ENCODE measurements around the gene CDH13.

CDH13 gene

GRCh38 chr16:83768986-83769385, 1142.2 kb downstream of the CDH13 start:
- no peak for DNase-seq (ENCODE audit: low spot score)

GRCh38 chr16:83769397-83770008, 1142.7 kb downstream of the CDH13 start:
- DNase-seq (ENCODE audit: low spot score): no peak

GRCh38 chr16:83771306-83771942, 1144.7 kb downstream of the CDH13 start:
- DNase-seq (ENCODE audit: low spot score): no peak

GRCh38 chr16:83772806-83773205, 1146.0 kb downstream of the CDH13 start:
- DNase-seq (ENCODE audit: low spot score): no peak

GRCh38 chr16:83774066-83774465, 1147.3 kb downstream of the CDH13 start:
- DNase-seq (ENCODE audit: low spot score): no peak

GRCh38 chr16:83776944-83777343, 1150.2 kb downstream of the CDH13 start:
- no peak for DNase-seq (ENCODE audit: low spot score)

- DNase-seq (ENCODE audit: low spot score): no peak
These were observed 1153.1 kb downstream of the CDH13 start for GRCh38 chr16:83779886-83780285.

- DNase-seq (ENCODE audit: low spot score): no peak
These were observed 1158.7 kb downstream of the CDH13 start for GRCh38 chr16:83785455-83785854.

GRCh38 chr16:83789642-83790401, 1163.1 kb downstream of the CDH13 start:
- no peak for DNase-seq (ENCODE audit: low spot score)

- DNase-seq (ENCODE audit: low spot score): no peak
These were observed 1165.1 kb downstream of the CDH13 start for GRCh38 chr16:83791916-83792315.

- peak; percentile 21 for DNase-seq (ENCODE audit: low spot score)
These were observed 1165.6 kb downstream of the CDH13 start for GRCh38 chr16:83792391-83792790.

GRCh38 chr16:83793179-83793578, 1166.4 kb downstream of the CDH13 start:
- no peak for DNase-seq (ENCODE audit: low spot score)

- no peak for DNase-seq (ENCODE audit: low spot score)
These were observed 1168.2 kb downstream of the CDH13 start for GRCh38 chr16:83794860-83795554.

GRCh38 chr16:83797013-83797412, 1170.2 kb downstream of the CDH13 start:
- DNase-seq (ENCODE audit: low spot score): no peak

GRCh38 chr16:83799336-83799735, 1172.6 kb downstream of the CDH13 start:
- no peak for DNase-seq (ENCODE audit: low spot score)

GRCh38 chr16:83802135-83802534, 1175.4 kb downstream of the CDH13 start:
- DNase-seq (ENCODE audit: low spot score): no peak

GRCh38 chr16:83802554-83803205, 1175.9 kb downstream of the CDH13 start:
- DNase-seq (ENCODE audit: low spot score): no peak

GRCh38 chr16:83803811-83804210, 1177.0 kb downstream of the CDH13 start:
- DNase-seq (ENCODE audit: low spot score): no peak

GRCh38 chr16:83804366-83804765, 1177.6 kb downstream of the CDH13 start:
- DNase-seq (ENCODE audit: low spot score): no peak

- DNase-seq (ENCODE audit: low spot score): no peak
These were observed 1179.3 kb downstream of the CDH13 start for GRCh38 chr16:83806036-83806435.

GRCh38 chr16:83806731-83807130, 1180.0 kb downstream of the CDH13 start:
- DNase-seq (ENCODE audit: low spot score): no peak

- no peak for DNase-seq (ENCODE audit: low spot score)
These were observed 1180.5 kb downstream of the CDH13 start for GRCh38 chr16:83807327-83807709.
